Stimulated activated CD4-positive, alpha-beta T cell treated with anti-CD3 and anti-CD28 coated beads, Interleukin-15, amount 100 ng/mL, for 1 hour (primary cell): ENCODE measurements around the gene SH2D3A.
"Not testable (repeated sequence)": the region's sequence is repeated elsewhere in the genome, so short reads cannot be mapped to it uniquely, and the experiment has no call there.

Source experiments
- DNase-seq, 2 donors: peaks; one replicate each; pipeline ENCODE4 v3.0.0-alpha.2; 2020; ENCODE audit warnings: low read depth in 1 of 2, low spot score in 1 of 2

Gene SH2D3A

DNA sequence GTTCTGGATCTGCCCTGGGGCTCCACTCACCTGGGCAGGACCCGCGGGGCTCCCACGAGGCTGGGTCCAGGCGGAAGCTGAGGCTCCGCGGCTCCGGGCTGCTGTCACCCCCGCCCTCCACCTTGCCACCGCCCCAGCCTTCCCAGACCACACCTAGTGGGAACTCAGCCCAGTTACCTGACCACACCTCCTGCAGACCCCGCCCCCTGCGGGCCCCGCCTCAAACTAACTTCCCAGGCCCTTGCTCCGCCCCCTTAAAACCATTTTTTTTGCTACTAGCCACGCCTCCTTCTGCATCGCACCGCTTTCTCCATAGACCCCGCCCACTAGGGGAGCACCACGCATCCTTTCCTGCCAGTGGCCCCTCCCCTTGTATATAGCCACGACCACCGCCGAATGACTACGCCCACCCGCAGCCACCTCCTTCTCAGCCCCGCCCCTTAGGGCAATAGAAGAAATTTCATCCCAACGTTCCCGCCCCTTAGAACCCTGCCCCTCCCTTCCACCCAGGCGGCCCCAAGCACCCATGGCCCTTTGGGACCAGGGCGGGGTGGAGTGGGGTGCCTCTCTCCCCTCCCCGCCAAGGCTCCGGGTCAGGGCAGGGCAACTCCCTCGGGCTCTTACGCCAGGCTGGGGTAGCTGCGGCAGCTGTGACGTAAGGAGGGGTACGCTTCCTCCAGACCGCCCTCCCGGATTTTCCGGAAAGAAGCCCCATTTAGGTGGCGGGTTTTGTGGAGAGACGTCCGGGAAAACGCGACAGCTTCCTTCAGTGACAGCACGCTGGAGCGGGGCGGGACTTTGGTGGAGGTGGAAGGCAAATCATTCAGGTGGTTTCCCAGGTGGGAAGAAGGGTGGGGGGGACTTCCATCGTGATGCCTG lies at the start of gene SH2D3A:
SH2D3A (minus strand) TSS at position 79 of the 879 bp plus-strand sequence. CDS start 3,687 bp downstream, outside the sequence.
- peak; percentile 91 to 94 for DNase-seq

DNA sequence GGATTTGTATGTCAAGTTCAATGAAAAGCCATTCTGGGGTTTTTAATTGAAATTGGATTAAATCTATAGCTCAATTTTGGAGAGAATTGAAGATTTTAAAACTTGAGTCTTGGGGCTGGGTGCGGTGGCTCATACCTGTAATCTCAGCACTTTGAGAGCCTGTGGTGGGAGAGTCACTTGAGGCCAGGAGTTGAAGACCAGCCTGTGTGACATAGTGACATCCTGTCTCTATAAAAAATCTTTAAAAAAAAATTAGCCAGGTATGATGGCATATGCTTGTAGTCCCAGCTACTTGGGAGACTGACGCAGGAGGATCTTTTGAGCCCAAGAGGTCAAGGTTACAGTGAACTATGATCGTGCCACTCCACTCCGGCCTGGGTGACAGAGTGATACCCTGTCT lies 46.4 kb upstream of the SH2D3A start:
- no peak for DNase-seq

DNA sequence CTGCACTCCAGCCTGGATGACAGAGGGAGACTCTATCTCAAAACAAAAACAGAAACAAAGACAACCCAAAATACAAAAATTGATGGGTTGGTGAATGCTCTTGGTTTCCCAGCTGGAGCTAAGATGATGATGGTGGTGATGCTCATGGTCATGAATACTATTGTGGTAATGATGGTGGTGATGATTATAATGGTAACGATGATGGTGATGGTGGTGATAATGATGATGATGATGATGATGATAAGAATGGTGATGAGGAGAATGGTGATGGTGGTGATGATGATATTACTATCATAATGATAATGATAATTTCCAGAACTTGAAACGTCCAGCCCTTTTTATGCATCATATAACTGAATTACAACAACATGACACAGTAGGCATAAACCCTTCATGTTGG lies 45.4 kb upstream of the SH2D3A start:
- no peak for DNase-seq

DNA sequence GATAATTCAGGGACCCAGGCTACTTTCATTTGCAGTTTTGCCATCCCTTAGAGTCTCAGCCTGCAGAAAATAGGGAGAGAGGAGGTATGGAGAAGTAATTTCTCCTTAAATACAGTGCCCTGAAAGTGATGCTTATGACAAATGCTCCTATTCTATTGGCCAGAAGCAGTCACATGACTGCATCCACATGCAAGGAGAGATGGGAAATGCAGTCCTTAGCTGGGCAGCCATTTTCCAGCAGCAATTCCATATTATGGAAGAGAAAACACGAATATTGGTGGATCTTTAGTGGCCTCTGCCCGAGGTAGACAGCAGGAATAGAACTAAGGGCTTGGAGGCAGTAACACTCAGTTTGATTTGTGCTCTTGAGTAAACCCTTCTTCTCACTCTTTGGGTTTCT lies 44.7 kb upstream of the SH2D3A start:
- DNase-seq = no peak

DNA sequence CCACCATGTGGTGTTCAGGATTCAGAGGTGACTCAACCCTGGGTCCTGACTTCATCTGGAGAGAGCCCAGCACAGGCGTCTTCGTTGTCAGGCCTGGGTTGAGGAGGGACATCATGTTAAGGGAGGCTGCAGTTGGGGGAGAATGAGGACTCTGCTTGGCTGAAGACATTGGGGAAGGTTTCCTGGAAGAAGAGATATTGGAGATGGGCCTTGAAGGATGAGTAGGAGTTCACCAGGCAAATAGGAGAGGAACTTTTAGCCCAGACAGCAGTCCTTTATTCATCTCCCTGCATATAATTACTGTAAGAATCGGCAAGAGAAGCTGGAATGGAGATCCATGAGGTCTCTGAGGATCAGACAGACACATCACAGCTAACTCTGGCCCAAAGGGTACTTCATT lies 44.1 kb upstream of the SH2D3A start:
- no peak for DNase-seq

DNA sequence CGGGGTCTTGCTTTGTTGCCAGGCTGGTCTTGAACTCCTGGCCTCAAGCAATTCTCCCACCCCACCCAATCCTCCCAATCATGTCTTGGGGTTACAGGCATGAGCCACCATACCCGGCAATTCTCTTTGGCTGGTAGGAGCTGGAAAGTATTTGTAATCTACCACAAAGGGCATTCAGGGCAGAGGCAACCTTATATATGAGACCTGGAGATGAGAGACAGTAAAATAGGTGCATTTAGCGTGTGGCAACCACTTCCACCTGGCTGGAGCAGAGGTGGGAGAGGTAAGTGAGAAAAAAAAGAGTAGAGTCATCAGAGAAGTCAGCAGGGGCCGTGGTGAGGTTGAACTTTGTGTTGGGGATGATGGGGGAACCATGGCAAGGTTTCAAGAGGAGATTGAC lies 42.0 kb upstream of the SH2D3A start:
- DNase-seq = no peak

DNA sequence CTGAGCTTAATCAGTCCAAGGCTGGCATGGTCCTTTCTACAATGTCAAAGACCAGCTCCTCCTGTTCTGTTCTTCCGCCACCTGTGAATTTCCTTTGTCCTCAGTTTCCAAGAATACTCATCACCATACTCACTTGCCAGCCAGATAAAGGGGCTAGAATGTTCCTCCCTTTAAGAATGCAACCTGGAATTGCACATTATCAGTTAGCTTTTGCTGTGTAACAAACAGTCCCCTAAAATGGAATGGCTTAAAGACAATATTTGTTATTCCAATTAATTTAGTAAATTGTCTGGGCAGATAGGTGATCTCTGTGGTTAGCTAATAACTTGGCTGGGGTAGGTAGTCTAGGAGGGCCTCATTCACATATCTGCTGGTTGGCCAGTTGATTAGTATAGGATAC lies 41.3 kb upstream of the SH2D3A start:
- no peak for DNase-seq

DNA sequence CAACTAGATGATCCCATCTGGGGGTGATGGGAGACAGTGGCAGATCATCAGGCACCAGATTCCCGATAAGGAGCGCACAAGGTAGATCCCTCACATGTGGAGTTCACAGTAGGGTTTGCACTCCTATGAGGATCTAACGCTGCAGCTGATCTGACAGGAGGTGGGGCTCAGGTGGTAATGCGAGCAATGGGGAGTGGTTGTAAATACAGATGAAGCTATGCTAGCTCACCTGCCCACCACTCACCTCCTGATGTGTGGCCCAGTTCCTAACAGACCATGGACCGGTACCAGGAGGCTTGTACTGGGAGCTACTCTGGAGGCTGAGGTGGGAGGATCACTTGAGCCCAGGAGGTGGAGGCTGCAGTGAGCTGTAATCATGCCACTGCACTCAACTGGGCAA lies 40.1 kb upstream of the SH2D3A start:
- DNase-seq = no peak

DNA sequence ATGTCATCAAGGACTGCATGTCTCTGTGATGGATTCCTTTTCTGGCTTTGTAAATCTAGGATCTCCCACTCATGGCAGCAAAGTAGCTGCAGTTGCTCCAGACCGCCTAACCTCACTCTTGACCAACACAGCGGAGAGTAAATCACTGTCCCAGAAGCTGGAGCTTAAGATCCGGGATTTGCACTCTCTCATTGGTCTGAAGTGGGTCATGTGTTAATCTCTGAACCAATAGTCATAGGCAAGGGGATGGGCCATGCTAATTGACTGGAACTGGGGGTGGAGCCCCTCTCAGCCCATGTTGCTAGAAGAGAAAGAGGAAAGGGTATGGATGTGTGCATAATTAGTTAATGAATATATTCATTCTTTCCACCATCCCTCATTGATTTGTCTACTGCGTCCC lies 39.3 kb upstream of the SH2D3A start:
- no peak for DNase-seq

DNA sequence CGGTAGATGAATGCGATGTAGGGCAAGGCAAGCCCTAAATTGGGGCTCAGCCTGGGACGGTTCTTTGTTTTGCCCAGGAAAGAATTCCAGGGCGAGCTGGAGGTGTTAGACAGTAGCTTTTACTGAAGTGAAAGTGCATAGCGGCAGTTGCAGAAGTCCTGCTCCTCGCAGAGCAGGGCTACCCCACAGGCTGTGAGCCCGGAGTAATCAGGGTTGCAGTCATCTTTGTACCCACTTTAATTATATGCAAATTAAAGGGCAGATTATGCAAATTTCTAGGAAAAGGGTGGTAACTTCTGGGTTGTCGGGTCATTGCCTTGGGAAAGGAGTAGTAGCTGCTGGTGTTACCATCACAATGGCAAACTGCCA lies 35.8 kb upstream of the SH2D3A start:
- no peak for DNase-seq

DNA sequence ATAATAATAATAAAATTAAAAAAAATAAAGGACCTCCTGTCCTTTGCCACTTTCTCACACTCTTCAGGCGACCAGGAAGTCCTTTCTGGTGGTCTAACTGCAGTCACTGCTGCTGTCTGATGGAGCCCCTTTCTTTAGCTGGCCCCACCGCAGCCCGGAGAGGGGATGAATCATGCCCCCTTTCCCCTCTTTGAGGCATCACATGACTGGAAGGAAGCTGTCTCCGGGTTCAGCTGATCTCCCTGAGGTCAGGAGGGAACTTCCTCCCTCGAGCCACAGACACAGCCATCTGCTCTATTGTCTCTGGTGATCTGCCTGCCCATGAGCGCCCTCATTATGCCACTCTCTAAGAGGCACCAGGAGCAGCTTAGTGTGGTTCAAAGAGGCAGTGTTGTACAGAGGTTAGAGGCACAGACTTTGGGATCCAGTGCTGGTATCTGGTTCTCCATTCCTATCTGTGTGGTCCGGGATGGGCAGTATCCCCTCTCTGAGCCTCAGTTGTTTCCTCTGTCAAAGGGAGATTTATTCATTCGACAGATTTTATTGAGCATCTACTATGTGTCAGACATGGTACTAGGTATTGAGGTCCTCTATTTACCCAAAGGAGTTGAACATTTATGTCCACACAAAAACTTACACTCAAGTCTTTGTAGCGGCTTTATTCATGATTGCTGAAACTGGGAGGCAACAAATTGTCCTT lies 35.3 kb upstream of the SH2D3A start:
- peak; percentile 36 to 38 for DNase-seq

DNA sequence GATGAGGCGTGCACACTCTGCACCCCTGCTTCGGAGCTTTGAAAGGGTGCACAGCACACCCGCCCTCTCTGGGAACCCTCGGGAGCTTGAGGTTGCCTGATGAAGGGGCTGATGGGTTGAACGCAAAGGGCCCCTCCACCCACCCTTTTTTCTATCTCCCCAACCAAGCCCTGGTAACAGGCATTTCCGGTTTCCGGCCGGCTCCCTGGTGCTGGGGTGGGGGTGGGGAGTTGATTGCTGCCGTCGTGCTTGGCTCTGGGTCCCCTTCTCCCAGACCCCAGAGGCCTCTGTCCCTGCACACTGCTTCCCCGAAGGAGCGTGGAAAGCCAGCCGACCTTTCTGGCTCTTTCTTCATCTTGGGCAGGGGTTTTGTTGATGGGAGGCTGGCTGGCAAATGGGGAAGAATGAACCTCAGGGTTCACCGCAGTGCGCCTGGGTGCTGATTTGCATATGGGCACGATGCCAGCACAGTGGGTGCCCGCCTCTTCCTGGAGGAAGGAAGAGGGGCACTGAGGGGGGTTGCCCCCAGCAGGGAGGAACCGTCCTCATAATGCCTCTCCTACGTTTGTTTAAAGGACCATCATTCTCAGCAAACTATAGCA lies 34.4 kb upstream of the SH2D3A start:
- DNase-seq = peak; percentile 60 to 67

DNA sequence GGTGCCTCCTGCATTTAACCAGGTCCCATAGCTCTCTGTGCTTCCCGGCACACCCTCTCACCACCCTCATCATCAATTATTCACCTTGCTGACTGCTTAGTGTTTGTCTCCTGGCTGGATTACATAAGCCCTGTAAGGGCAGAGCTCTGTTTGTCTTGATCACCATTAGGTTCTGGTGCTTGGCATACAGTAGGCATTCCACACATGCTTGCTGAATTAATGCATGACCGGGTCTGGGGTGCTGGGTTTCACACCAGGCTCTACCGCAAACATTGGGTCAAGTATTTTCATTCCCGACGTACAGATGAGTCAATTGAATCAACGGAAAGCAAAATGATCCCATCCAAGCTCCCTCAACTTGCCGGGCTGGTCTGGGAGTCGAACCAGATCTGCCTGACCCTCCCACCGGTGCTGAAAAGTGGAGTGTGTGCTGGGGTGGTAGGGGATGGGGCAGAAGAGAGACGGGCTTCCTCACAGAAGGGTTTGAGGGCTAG lies 33.8 kb upstream of the SH2D3A start:
- DNase-seq = no peak

DNA sequence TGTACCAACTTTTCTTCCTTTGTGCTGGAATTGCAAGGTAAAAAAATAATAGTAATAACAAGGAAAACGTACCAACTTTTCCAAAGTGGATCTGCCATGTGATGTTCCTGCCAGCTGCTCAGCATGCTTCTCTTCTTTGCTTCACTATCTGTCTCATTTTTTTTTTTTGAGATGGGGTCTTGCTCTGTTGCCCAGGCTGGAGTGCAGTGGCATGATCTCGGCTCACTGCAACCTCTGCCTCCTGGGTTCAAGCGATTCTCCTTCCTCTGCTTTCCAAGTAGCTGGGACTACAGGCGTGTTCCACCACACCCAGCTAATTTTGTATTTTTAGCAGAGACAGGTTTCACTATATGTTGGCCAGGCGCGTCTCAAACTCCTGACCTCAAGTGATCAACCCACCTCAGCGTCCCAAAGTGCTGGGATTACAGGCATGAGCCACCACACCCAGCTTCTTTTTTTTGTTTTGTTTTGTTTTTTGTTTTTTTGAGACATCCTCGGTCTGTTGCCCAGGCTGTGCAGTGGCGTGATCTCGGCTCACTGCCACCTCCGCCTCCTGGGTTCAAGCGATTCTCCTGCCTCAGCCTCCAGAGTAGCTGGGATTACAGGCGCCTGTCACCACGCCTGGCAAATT lies 33.0 kb upstream of the SH2D3A start:
- DNase-seq = not testable (repeated sequence)

DNA sequence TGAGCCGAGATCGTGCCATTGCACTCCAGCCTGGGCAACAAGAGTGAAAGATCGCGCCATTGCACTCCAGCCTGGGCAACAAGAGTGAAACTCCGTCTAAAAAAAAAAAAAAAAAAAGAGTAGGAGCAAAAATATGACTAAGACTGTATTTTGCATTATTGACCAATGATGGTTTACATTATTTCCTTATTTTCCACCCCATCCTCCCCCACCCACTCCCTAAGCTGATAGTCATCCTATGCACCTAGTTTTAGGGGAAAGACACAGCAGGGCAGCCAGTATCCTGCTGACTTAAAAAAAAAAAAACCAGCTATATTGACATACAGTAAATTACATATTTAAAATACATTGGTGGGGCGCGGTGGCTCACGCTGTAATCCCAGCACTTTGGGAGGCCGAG lies 30.4 kb upstream of the SH2D3A start:
- no peak for DNase-seq

DNA sequence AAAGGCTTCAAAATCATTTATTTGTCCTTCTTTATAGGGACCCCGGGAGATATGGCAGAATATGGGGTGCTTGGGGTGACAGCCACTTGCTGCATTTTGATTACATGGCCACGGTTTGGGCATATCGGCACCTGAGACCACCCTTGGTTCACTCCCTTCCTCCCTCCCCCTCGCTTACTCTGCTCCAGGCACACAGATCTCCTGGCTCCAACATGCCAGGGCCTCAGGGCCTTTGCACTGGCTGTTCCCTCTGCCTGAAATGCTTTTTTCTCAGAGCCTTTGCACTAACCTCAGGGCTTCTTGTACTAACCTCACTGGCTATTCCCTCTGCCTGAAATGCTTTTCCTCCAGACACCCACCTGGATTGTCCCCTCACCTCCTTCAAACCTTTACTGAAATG lies 29.0 kb upstream of the SH2D3A start:
- no peak for DNase-seq

DNA sequence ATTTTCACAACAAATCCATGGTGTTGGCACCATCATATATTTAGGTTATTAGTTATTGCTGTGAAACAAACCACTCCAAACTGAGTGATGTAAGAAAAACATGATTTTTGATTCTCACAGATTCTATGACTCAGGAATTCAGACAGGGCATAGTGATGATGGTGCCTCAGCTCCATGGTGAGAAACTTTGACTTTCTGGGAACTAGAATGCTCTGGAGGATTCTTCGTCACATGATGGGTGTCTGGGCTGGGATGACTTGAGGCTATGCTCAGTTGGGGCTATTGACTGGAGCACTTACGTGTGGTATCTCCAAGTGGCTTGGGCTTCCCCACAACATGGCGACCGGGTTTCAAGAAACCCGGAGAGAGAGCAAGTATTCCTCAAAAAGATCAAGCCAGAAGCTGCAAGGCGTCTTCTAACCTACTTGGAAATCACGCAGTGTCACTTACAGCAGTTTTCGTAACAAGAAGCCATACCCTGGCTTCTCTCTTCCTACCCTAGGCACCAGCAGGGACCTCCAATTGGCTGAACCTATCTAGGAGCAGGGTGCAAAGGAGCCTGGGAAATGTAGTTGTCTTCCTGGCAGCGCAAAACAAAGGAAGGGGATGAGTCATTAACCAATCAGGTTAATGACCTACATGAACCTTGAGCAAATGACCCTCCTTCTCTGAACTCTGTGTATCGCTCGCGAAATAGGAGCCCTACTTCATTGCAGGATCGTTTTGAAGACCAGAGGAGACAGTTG lies 27.6 kb upstream of the SH2D3A start:
- DNase-seq = no peak

DNA sequence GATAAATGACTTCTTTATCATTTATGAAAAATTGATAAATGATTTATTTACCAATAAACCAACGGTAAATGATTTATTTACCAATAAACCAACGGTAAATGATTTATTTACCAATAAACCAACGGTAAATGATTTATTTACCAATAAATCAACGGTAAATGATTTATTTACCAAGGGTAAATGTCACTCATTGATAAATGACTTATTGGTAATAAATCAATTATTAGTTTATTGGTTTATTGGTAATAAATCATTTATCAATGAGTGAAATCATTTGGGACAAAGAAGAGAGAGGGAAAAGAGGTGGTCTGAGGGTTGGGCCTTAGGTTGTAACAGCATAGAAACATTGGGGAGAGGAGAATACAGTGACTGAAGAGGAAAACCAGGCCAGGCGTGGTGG lies 26.7 kb upstream of the SH2D3A start:
- DNase-seq = no peak

DNA sequence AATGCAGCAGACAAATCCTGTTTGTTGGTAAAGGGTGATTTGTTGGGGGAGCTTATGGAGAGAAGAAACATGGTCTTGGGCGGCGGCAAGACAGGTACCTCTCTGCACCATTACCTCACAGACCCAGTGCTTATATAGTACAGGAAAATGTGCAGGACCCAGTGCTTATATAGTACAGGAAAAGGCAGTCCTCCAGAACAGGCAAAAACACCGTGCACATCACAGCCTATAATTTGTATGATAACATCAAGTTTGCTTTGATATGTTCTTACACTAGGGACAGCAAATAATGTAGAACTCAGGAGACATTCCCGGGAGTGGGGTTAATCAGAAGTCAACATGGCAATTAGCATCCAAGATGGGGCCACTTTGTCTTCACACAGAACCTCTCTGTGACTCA lies 26.2 kb upstream of the SH2D3A start:
- DNase-seq = no peak

DNA sequence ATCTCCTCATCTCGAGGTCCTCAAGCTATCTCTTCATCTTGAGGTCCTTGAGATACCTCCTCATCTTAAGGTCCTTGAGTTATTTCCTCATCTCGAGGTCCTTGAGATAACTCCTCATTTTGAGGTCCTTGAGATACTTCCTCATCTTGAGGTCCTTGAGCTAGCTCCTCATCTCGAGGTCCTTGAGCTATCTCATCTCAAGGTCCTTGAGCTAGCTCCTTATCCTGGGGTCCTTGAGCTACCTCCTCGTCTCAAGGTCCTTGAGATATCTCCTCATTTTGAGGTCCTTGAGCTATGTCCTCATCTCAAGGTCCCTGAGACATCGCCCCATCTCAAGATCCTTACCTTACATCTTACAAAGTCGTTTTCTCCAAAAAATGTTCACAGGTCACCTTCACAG lies 24.0 kb upstream of the SH2D3A start:
- DNase-seq = no peak
